Right ventricle myocardium inferior (tissue), 1 donor: ENCODE results near the gene ERCC4. TPM values are rescaled to one million over a fixed set of nuclear protein-coding genes. Genes with fewer than 3 reads are reported as not detected.

Experiments used
- ATAC-seq: fragments of 200-7000 bp; cut with Tn5 transposase; one replicate; pipeline ENCODE4 v1.9.1; 2020; ENCODE audit warnings: mild to moderate bottlenecking, moderate library complexity
- DNase-seq: peaks from one replicate; pipeline ENCODE4 v3.0.0; 2021; ENCODE audit errors: missing footprints
- intact Hi-C: fragments of 100-400 bp; cut with DNase I; formaldehyde crosslinking; loops from one replicate; pipeline ENCODE4 v1.11.0; 2022
- total RNA-seq: library from RNA; stranded (reverse); fragmentation: NEBNext Ultra II Directional; extraction: Animal tissue kit (Norgen Biotek cat#: 25700); gene quantifications from one replicate; pipeline ENCODE4 v1.2.1, GENCODE V29; 2021
- donor health status: DM: no; HTN: yes; CAD: no; lungs with severe emphysema.

Gene ERCC4
- total RNA-seq, 1 donor from 2014 or later: 7.2 TPM

- ATAC-seq (no peak), DNase-seq (no peak)
- intact Hi-C loops: loop anchor here (5.0 kb wide), 3 partner anchors 60 to 250 kb away; partner anchors contain the start of gene MRTFB
These were observed 17.5 kb downstream of the ERCC4 start for GRCh38 chr16:13937411-13937810.

DNA sequence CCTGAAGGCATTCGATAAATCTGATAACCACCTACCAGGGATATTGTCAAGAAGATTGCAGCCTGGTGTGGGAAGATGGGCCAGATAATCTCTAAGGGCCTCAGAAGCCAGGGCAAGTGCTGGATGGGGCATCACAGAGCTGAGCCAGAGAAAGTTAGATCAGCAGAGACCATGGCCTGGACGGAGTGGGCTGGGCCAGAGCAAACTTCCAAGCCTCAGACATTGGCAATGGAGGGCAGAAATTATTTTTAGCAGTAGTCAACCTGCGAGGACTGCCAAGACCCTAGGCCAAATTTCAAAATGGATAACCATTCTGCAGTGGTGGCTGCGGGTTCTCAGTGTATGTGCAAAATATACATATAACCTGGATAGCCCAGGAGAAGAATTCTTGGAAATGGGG is 18.5 kb downstream of the ERCC4 start:
- DNase-seq (no peak), ATAC-seq (peak; percentile 73)
- intact Hi-C loops: loop anchor here (5.0 kb wide), 3 partner anchors 59 to 249 kb away; partner anchors contain the start of gene MRTFB

GRCh38 chr16:13939821-13940220 is 19.9 kb downstream of the ERCC4 start:
- DNase-seq: no peak
- intact Hi-C loops: loop anchor here (5.0 kb wide), 3 partner anchors 57 to 247 kb away; partner anchors contain the start of gene MRTFB
- no peak for ATAC-seq

DNA sequence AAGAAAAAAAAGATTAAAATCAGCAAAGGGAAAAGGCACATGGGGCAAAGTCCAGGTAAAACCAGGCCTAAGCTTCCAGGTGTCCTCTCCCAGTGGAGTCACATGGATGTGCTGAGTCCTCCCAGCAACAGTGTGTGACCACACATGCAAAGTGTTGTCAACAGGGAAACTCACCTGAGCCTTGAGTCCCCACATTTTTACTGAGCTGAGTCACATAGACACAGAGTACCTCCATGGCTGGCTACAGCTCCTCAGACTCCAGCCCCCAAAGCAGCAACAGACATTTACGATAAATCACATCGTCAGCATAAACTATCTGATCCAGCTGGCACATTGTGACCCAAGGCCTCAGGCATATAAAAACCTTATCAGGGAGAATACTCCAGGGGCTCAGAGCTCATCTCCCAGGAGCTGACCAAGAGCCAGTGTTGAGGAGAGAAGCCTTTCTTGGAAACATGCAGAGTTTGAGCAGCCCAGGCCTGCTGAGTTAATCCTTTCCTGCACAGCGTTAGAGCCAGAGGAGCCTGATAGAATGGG is 20.5 kb downstream of the ERCC4 start:
- ATAC-seq (no peak), DNase-seq (no peak)
- intact Hi-C loops: no loop called here

- intact Hi-C loops: no loop called here
These were observed 24.9 kb downstream of the ERCC4 start for GRCh38 chr16:13944816-13945215.

GRCh38 chr16:13945744-13946485 is 26.0 kb downstream of the ERCC4 start:
- DNase-seq (no peak), ATAC-seq (no peak)
- intact Hi-C loops: no loop called here

More at GRCh38 chr16:13944816-13945215, 24.9 kb downstream of the ERCC4 start:
- ATAC-seq (no peak), DNase-seq (no peak)

GRCh38 chr16:13948086-13948485 is 28.1 kb downstream of the ERCC4 start:
- intact Hi-C loops: no loop called here
- ATAC-seq: no peak
- no peak for DNase-seq

DNA sequence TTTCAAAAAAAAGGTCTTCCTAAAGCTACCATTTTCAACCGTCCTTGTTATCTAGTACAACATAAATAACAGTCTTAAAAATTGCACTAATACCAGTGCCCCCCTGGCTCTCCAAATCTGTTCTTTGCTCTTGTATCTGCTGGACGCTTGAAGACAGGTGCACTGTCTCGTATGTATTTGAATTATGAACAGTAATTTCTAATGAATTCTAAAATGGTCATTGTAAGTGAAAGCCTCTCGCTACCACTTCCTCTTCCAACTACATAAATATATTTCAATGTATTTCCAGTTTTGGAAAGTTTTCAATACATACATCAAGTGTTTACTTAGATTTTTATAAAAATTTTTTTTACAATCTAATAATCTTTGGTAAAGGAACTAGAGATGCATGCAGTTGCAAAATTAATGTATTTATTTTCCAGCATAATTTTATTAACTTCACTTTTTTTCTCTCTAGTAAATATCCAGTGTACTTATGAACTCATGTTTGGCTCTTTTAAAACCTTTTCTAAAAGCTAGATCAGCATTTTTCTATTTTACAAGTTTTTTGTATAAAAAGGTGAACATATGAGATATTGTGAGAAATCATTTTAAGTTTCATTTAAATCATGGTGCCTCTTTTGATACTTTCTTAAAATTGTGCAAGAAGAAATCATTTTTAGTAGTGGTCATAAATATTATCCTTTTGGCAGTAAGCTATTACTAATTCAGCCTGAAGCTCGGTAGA is 31.0 kb downstream of the ERCC4 start:
- no peak for DNase-seq
- ATAC-seq: no peak
- intact Hi-C loops: no loop called here

DNA sequence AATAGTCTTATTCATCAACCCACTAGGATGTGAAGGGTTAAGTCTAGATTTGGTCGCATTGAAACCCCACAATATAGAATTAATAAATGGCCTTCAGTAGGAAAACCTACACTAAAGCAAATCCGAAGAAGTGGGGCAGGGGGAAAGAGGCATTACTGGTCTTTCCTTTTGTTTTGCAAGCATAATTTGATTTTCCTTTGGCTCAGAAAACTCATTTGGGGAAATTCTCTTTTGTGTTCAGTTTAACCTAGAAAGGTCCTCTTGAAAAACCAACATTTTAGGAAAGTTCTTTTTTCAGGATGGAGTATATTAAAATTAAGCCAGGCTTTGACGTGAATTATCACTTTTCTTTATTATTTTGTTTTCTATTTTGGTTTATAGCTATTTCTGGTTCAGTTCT is 31.7 kb downstream of the ERCC4 start:
- DNase-seq: no peak
- intact Hi-C loops: no loop called here
- ATAC-seq: no peak

DNA sequence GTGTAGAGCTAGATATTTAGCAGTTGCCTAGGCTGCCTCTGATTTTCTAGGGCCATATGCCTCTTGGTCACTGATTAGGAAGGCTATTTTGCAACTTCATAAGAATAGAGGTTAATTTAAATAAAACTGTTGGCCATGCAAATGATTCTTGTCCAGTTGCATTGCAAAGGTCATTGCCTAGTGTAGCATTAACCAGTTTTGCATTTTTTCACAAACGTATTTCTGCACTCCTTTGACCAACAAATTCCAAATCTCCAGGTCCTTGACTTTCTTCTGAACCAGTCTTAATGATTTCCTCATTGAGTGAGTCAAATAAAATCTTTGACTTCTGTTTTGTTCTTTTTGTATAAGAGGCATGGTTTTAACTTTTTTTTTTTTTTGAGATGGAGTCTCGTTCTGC is 33.5 kb downstream of the ERCC4 start:
- no peak for DNase-seq
- intact Hi-C loops: no loop called here
- no peak for ATAC-seq

GRCh38 chr16:13956635-13957196 is 36.8 kb downstream of the ERCC4 start:
- intact Hi-C loops: no loop called here
- DNase-seq (no peak), ATAC-seq (no peak)

GRCh38 chr16:13957197-13958078 is 37.5 kb downstream of the ERCC4 start:
- peak; percentile 82 for DNase-seq
- intact Hi-C loops: no loop called here
- ATAC-seq: peak; percentile 95

- intact Hi-C loops: no loop called here
These were observed 38.5 kb downstream of the ERCC4 start for GRCh38 chr16:13958474-13958873.

GRCh38 chr16:13959626-13960025 is 39.7 kb downstream of the ERCC4 start:
- no peak for DNase-seq
- intact Hi-C loops: no loop called here
- no peak for ATAC-seq

More at GRCh38 chr16:13958474-13958873, 38.5 kb downstream of the ERCC4 start:
- DNase-seq (no peak), ATAC-seq (no peak)

- no peak for DNase-seq
- intact Hi-C loops: no loop called here
- ATAC-seq: no peak
These were observed 41.3 kb downstream of the ERCC4 start for GRCh38 chr16:13961099-13961811.

GRCh38 chr16:13962232-13962631 is 42.3 kb downstream of the ERCC4 start:
- ATAC-seq (no peak), DNase-seq (no peak)
- intact Hi-C loops: no loop called here

DNA sequence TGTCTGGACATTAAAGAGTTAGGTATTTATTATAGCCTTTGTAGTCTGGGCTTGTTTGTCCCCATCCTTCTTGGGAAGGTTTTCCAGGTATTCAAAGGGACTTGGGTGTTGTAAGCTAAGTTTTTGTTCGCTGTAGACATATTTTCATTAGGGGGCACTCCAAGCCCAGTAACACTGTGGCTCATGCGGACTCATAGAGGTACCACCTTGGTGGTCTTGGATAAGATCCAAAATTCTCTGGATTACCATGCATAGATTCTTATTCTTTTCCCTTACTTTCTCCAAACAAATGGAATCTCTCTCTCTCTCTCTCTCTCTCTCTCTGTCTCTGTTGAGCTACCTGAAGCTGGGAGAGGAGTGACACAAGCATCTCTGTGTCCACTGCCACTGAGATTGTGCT is 48.9 kb downstream of the ERCC4 start:
- intact Hi-C loops: no loop called here
- ATAC-seq (no peak), DNase-seq (no peak)

GRCh38 chr16:13969711-13970110 is 49.8 kb downstream of the ERCC4 start:
- DNase-seq (no peak), ATAC-seq (no peak)
- intact Hi-C loops: no loop called here
